Measurements from ENCODE around the gene ZNF85.
"Not testable (repeated sequence)": the region's sequence is repeated elsewhere in the genome, so short reads cannot be mapped to it uniquely, and the experiment has no call there.

ZNF85 gene

GRCh38 chr19:20923077-20923871 is at the start of gene ZNF85:
Gene ZNF85 (plus strand): TSS chr19:20923251. CDS start chr19:20923401, 150 bp downstream.
- peak; percentile 77 to 80 for DNase-seq

DNA sequence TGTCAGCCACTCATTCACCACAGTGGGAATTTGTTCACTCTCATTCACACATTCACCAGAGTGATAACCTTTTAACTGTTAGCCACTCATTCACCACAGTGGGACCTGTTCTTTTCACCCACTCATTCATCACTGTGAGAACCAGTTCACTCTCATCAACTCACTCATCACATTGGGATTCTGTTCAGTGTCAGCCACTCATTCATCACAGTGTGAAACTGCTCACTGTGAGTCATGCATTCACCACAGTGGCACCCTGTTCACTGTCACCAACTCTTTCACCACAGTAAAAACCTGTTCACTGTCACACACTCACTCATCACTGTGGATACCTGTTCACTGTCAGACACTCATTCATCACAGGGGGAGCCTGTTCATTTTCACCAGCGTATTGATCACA is 43.5 kb upstream of the ZNF85 start:
- DNase-seq = no peak

GRCh38 chr19:20912973-20913372 is 10.1 kb upstream of the ZNF85 start:
- DNase-seq = no peak

- DNase-seq = no peak
Observed at GRCh38 chr19:20925481-20925880, 2.4 kb downstream of the ZNF85 start.

GRCh38 chr19:20926796-20927195 is 3.7 kb downstream of the ZNF85 start:
- DNase-seq = no peak

DNA sequence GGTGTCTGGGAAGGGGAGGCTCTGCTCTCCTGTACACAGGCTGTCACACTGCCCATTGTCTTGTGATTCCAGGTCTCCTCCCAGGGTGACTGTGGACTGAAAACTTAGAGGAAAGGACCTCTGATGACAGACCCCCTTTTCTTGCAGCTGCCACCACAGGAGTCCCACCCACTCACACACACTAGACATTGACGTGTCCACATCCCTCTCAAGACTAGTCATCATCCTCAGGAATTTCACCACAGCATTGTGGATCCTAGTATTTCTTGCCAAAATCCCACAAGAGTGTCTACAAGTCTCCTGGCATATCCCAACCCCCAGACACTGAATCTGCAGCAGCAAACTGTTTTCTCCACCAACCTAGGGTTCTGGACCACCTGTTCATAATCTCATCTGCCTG is 5.3 kb downstream of the ZNF85 start:
- no peak for DNase-seq

- not testable (repeated sequence) for DNase-seq
Observed at GRCh38 chr19:20936322-20936947, 13.4 kb downstream of the ZNF85 start.

- not testable (repeated sequence) for DNase-seq
Observed at GRCh38 chr19:20952561-20953095, 29.6 kb downstream of the ZNF85 start.

GRCh38 chr19:20964798-20965197 is 41.7 kb downstream of the ZNF85 start:
- DNase-seq = no peak

DNA sequence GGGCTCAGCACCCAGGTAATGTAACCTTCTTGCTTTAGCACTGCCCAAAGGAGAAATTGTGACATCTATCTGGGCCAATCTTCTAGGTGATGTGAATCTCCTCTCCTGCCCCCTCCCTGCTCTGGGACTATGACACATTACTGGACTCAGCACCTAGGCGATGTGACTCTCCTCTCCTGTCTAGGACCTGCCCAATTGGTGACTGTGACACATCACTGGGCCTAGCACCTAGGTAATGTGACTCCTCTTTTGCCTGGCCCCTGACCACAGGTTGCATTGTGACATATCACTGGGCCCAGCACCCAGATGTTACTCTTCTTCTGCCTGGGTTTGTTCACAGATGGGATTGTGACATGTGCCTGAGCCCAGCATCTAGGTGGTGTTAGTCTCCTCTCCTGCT is 45.0 kb downstream of the ZNF85 start:
- no peak for DNase-seq

DNA sequence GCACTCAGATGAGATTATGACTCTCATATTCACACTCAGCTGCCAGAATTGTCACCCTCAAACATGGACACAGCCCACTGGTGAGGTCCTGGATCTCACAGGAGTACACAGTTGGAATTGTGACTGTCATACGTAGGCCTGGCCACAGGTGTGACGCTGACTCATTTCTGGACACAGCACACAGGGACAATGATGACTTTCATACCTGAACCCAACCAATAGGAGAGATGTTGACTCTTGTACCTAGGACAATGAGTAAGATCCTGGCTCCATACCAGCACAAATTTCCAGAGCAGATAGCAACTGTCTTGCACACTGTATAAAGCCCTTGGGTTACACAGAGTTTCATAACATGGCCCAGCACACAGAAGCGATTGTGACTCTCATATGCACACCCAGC is 46.4 kb downstream of the ZNF85 start:
- no peak for DNase-seq

GRCh38 chr19:20969898-20970297 is 46.8 kb downstream of the ZNF85 start:
- no peak for DNase-seq

DNA sequence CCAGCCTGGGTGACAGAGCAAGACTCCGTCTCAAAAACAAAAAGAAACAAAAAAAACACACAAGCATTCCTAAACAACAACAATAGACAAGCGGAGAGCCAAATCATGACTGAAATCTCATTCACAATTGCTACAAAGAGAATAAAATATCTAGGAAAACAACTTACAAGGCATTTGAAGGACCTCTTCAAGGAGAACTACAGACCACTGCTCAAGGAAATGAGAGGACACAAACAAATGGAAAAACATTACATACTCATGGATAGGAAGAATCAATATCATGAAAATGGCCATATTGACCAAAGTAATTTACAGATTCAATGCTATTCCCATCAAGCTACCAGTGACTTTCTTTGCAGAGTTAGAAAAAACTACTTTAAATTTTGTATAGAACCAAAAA is 69.7 kb downstream of the ZNF85 start:
- not testable (repeated sequence) for DNase-seq

- DNase-seq = peak; percentile 75 to 77
Observed at GRCh38 chr19:20999731-21000352, 76.8 kb downstream of the ZNF85 start.

All from stimulated activated CD4-positive, alpha-beta T cell treated with anti-CD3 and anti-CD28 coated beads, Interleukin-2, amount 100 ng/mL, for 48 hours (primary cell).